ENCODE results near the gene PHLDB3.

Gene PHLDB3

DNA sequence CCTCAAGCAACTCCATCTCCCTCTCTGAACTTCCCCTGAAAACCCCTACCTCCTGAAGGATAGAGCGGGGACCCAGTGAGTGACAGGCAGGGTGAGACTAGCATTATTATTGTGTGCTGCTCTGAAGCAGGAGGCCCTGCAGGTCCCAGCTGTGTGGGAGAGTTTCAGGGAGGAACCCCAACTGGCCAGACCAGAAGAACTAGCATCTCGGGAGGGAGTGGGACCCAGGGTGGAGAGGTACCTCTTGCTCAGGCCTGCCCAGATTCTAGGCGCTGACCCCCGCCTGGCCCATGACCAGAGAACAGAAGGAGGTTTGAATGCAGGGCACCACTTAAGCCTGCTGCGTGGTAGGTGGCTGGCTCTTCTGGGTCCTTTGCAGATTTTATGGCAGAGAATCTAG lies 33.5 kb downstream of the PHLDB3 start:
- H3K4me1 ChIP-seq (ENCODE audit: control insufficient read depth, insufficient read depth, low read length, poor library complexity, severe bottlenecking), result peaks cover 34% of the 10 kb centered on the region

DNA sequence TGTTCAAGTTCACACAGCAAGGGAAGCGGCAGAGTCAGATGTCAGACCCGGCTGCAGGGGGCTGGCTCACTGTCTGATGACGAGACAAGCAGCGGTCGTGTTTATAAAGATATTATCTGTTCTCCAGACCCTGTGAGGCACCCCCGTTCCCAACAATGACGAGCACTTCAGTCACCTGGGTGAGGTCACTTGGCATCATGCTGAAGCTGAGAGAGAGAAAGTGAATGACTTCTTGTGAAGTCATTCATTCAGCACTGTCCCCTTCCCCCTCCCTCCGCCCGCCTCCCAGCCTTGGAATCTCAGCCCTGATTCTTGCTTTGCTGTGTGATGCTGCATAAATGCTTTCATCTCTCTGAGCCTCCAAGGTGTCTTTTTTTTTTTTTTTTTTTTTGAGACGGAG lies 34.3 kb downstream of the PHLDB3 start:
- Histone ChIP-seq H3K4me1 (ENCODE audit: control insufficient read depth, insufficient read depth, low read length, poor library complexity, severe bottlenecking) (peaks cover 27% of the 10 kb centered on the region), H3K9me3 (ENCODE audit: control insufficient read depth, low read length) (no peaks in the 10 kb centered on the region), H3K4me3 (ENCODE audit: insufficient read depth, low read depth, low read length, poor library complexity, severe bottlenecking) (no peak overlapping the region), H3K27ac (ENCODE audit: insufficient read depth, low read length, poor library complexity, severe bottlenecking) (peak overlapping the region; percentile 70), H3K36me3 (ENCODE audit: control insufficient read depth, insufficient read depth, low read length) (no peaks in the 10 kb centered on the region), H3K27me3 (replicated peaks; ENCODE audit: control insufficient read depth, insufficient read depth, low read length, poor library complexity, severe bottlenecking) (no peaks in the 10 kb centered on the region)
- peak in 1 of 3 donors; percentile 49 for DNase-seq

More for the DNA sequence above, 33.5 kb downstream of the PHLDB3 start:
- Histone ChIP-seq H3K4me3 (ENCODE audit: insufficient read depth, low read depth, low read length, poor library complexity, severe bottlenecking) (no peak overlapping the region), H3K27me3 (replicated peaks; ENCODE audit: control insufficient read depth, insufficient read depth, low read length, poor library complexity, severe bottlenecking) (no peaks in the 10 kb centered on the region), H3K27ac (ENCODE audit: insufficient read depth, low read length, poor library complexity, severe bottlenecking) (peak overlapping the region; percentile 12), H3K36me3 (ENCODE audit: control insufficient read depth, insufficient read depth, low read length) (no peaks in the 10 kb centered on the region), H3K9me3 (ENCODE audit: control insufficient read depth, low read length) (no peaks in the 10 kb centered on the region)
- DNase-seq, result no peak

DNA sequence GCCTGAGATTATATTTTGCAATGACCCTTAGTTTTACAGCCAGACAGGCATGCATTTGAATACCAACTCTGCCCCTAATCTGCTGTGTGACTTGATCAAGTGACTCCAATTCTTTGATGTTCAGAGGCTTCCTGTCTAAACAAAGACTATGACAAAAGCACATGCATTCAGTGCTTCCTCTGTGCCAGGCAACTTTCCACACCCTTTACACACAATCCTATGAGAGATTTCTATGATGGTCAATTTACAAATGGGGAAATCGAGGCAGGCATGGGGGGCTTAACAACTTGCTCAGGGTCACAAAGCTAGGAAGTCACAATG lies 35.4 kb downstream of the PHLDB3 start:
- Histone ChIP-seq H3K4me1 (ENCODE audit: control insufficient read depth, insufficient read depth, low read length, poor library complexity, severe bottlenecking) (peaks cover 25% of the 10 kb centered on the region), H3K27ac (ENCODE audit: insufficient read depth, low read length, poor library complexity, severe bottlenecking) (peak overlapping the region; percentile 70)
- no peak for DNase-seq

DNA sequence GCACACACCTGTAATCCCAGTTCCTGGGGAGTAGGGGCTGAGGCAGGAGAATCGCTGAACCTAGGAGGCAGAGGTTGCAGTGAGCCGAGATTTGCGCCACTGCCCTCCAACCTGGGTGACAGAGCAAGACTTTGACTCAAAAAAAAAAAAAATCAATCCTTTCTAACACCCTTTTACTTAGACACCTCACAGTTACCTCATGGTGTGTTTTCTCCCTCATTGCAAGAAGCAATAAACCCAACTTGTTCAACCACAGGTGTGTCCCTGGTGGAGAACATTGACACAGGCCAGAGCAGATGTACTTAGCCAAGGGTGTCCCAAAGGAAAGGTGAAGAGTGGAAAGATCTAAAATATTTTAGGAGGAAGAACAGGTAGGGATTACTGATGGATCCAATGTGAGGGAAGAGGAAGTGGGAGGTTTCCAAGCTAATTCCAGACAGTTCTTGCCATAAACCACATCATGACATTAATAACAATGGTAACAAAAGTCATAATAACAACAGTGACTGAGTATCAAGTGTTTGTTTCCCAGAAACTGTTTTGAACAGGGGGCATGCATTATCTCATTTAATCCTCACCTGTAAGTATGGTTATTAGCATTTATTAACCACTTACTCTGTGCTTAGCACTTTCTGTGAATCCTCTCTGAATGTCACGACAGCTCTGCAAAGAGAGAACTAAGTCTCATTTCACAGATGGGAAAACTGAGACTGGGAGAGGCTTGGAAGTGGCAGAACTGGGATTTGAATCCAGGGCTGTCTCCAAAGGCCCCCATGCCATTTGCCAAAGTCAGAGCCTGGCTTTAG lies 36.0 kb downstream of the PHLDB3 start:
- Histone ChIP-seq H3K27ac (ENCODE audit: insufficient read depth, low read length, poor library complexity, severe bottlenecking) (peak overlapping the region; percentile 70), H3K36me3 (ENCODE audit: control insufficient read depth, insufficient read depth, low read length) (no peaks in the 10 kb centered on the region), H3K4me3 (ENCODE audit: insufficient read depth, low read depth, low read length, poor library complexity, severe bottlenecking) (no peak overlapping the region), H3K9me3 (ENCODE audit: control insufficient read depth, low read length) (no peaks in the 10 kb centered on the region), H3K27me3 (replicated peaks; ENCODE audit: control insufficient read depth, insufficient read depth, low read length, poor library complexity, severe bottlenecking) (no peaks in the 10 kb centered on the region), H3K4me1 (ENCODE audit: control insufficient read depth, insufficient read depth, low read length, poor library complexity, severe bottlenecking) (peaks cover 25% of the 10 kb centered on the region)
- no peak for DNase-seq

More for the DNA sequence above, 35.4 kb downstream of the PHLDB3 start:
- no peak overlapping the region for H3K4me3 ChIP-seq (ENCODE audit: insufficient read depth, low read depth, low read length, poor library complexity, severe bottlenecking)
- no peaks in the 10 kb centered on the region for H3K9me3 ChIP-seq (ENCODE audit: control insufficient read depth, low read length)
- no peaks in the 10 kb centered on the region for H3K27me3 ChIP-seq (replicated peaks; ENCODE audit: control insufficient read depth, insufficient read depth, low read length, poor library complexity, severe bottlenecking)
- no peaks in the 10 kb centered on the region for H3K36me3 ChIP-seq (ENCODE audit: control insufficient read depth, insufficient read depth, low read length)

DNA sequence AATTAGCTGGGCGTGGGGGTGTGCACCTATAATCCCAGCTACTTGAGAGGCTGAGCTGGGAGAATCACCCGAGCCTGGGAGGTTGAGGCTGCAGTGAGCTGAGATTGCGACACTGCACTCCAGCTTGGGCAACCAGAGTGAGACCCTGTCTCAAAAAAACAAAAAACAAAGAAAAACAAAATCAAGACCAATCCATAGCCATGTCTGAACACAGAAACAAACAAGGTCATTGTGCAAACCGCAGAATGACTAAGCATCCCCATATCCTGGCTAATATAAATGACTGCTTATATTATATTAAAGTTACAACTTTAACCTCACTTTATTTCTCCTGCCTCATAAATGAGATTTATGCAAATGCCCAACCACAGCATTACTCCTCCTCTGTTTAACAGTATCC lies 36.8 kb downstream of the PHLDB3 start:
- H3K27ac ChIP-seq (ENCODE audit: insufficient read depth, low read length, poor library complexity, severe bottlenecking), result no peak overlapping the region
- H3K27me3 ChIP-seq (replicated peaks; ENCODE audit: control insufficient read depth, insufficient read depth, low read length, poor library complexity, severe bottlenecking), result no peaks in the 10 kb centered on the region
- peaks cover 29% of the 10 kb centered on the region for H3K4me1 ChIP-seq (ENCODE audit: control insufficient read depth, insufficient read depth, low read length, poor library complexity, severe bottlenecking)
- no peak for DNase-seq
- no peak overlapping the region for H3K4me3 ChIP-seq (ENCODE audit: insufficient read depth, low read depth, low read length, poor library complexity, severe bottlenecking)
- no peaks in the 10 kb centered on the region for H3K9me3 ChIP-seq (ENCODE audit: control insufficient read depth, low read length)
- no peaks in the 10 kb centered on the region for H3K36me3 ChIP-seq (ENCODE audit: control insufficient read depth, insufficient read depth, low read length)

DNA sequence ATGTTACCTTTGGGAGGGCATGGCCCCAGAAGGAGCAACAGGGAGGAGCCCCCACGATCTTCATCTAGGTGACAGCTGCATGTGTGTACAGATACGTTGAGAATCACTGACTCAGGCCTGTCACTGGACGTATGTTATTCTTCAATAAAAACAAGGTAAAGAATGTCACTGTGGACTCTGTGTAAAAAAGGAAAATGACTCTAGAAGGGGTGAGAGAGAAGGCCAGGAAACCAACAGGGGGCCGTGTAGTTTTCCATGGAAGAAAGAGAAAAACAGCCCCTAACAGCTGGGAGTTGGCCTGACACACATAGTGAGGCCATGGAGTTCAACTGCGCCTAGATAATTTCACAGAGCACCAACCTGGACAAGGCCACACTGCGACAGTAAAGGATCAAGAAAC lies 37.3 kb downstream of the PHLDB3 start:
- Histone ChIP-seq H3K9me3 (ENCODE audit: control insufficient read depth, low read length) (no peaks in the 10 kb centered on the region), H3K27ac (ENCODE audit: insufficient read depth, low read length, poor library complexity, severe bottlenecking) (no peak overlapping the region), H3K4me3 (ENCODE audit: insufficient read depth, low read depth, low read length, poor library complexity, severe bottlenecking) (no peak overlapping the region), H3K4me1 (ENCODE audit: control insufficient read depth, insufficient read depth, low read length, poor library complexity, severe bottlenecking) (peaks cover 30% of the 10 kb centered on the region), H3K36me3 (ENCODE audit: control insufficient read depth, insufficient read depth, low read length) (no peaks in the 10 kb centered on the region), H3K27me3 (replicated peaks; ENCODE audit: control insufficient read depth, insufficient read depth, low read length, poor library complexity, severe bottlenecking) (no peaks in the 10 kb centered on the region)
- no peak for DNase-seq

DNA sequence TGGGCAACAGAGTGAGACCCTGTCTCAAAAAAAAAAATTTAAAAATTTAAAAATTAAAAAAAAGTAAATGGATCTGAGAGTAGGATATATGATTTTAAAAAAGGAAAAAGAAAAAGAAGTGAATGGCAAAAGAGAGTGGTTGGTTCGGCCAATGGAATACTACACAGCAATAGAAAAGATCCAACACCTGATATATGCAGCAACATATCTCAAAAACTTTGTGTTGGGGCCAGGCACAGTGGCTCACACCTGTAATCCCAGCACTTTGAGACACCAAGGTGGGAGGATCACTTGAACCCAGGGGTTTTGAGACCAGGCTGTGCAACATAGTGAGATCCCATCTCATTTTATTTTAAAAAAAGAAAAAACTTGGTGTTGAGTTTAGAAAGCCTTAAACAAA lies 37.8 kb downstream of the PHLDB3 start:
- H3K4me1 ChIP-seq (ENCODE audit: control insufficient read depth, insufficient read depth, low read length, poor library complexity, severe bottlenecking), result peaks cover 34% of the 10 kb centered on the region

DNA sequence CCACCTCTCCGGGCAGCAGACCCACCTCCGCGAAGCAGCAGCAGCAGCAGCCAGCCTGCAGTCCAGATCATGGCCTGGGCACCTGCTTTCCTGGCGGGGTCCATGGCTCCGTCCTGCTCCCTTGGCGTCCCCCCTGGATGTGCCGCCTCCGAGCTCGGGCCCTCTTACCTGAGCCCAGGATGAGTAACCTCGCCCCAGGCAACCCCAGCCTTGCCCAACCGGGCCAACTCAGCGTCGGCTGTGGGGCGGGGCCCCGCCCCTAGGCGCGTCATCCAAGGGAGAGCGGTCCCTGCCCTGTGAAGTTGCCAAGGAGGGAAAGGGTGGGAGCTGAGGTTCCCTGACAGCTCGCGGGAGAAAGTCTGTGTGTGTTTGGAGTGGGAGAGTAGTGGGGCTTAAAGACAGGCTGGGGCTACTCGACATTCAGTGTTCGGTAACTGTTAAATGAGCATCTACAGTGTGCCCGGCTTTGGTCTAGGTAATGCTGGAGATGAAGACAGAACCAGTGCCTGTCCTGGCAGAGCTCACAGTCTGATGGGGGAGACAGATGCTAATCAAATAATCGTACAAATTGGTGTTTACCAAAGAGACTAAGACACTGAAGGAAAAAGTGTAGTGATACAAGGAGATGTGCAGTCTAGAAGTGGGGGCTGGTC lies 39.0 kb downstream of the PHLDB3 start, which contains the start of gene LYPD3:
TSS of gene LYPD3 (minus strand) at position 141 of the 653 bp plus-strand sequence. CDS start at position 104, 37 bp downstream.
- peaks cover 34% of the 10 kb centered on the region for H3K4me1 ChIP-seq (ENCODE audit: control insufficient read depth, insufficient read depth, low read length, poor library complexity, severe bottlenecking)
- H3K36me3 ChIP-seq (ENCODE audit: control insufficient read depth, insufficient read depth, low read length), result no peaks in the 10 kb centered on the region
- DNase-seq, result no peak
- peak within 1 kb of the TSS; percentile 62 for H3K4me3 ChIP-seq (ENCODE audit: insufficient read depth, low read depth, low read length, poor library complexity, severe bottlenecking)
- no peaks in the 10 kb centered on the region for H3K27me3 ChIP-seq (replicated peaks; ENCODE audit: control insufficient read depth, insufficient read depth, low read length, poor library complexity, severe bottlenecking)
- H3K27ac ChIP-seq (ENCODE audit: insufficient read depth, low read length, poor library complexity, severe bottlenecking), result peak within 1 kb of the TSS; percentile 83
- H3K9me3 ChIP-seq (ENCODE audit: control insufficient read depth, low read length), result no peaks in the 10 kb centered on the region

More for the DNA sequence above, 37.8 kb downstream of the PHLDB3 start:
- Histone ChIP-seq H3K27me3 (replicated peaks; ENCODE audit: control insufficient read depth, insufficient read depth, low read length, poor library complexity, severe bottlenecking) (no peaks in the 10 kb centered on the region), H3K27ac (ENCODE audit: insufficient read depth, low read length, poor library complexity, severe bottlenecking) (no peak overlapping the region), H3K4me3 (ENCODE audit: insufficient read depth, low read depth, low read length, poor library complexity, severe bottlenecking) (no peak overlapping the region), H3K36me3 (ENCODE audit: control insufficient read depth, insufficient read depth, low read length) (no peaks in the 10 kb centered on the region), H3K9me3 (ENCODE audit: control insufficient read depth, low read length) (no peaks in the 10 kb centered on the region)
- DNase-seq, result no peak

DNA sequence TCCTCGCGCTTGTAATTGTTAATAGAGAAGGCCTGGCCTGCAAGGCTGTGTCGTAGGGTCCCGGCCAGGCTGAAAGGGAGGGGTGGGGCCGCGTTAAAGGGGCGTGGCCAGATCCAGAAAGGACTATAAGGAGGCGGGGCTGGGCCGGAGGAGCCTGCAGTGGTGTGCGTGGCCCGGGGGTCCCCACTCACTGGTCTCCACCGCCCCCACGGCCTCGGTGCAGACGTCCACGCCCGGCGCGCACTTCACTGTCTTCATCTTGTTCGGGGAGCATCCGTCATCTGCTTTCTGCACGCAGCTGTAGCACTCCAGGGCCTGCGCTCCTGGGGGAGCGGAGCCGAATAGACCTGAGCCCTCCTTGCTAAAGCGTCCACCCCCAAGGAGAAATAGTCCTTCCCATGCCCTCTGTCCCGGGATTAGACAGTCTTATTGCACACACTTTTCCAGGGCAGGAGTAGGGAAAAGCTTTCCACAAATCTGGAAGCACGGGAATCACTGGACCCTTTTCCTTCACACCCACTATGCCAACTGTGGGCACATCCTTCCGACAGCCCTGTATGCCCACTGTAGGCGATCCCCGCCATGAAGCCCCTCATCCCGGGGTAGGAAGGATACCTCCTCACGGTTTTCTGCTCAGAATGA lies 40.3 kb downstream of the PHLDB3 start:
- H3K9me3 ChIP-seq (ENCODE audit: control insufficient read depth, low read length), result no peaks in the 10 kb centered on the region
- DNase-seq, result no peak
- peak overlapping the region; percentile 62 for H3K4me3 ChIP-seq (ENCODE audit: insufficient read depth, low read depth, low read length, poor library complexity, severe bottlenecking)
- H3K4me1 ChIP-seq (ENCODE audit: control insufficient read depth, insufficient read depth, low read length, poor library complexity, severe bottlenecking), result peaks cover 28% of the 10 kb centered on the region
- H3K36me3 ChIP-seq (ENCODE audit: control insufficient read depth, insufficient read depth, low read length), result no peaks in the 10 kb centered on the region
- peak overlapping the region; percentile 83 for H3K27ac ChIP-seq (ENCODE audit: insufficient read depth, low read length, poor library complexity, severe bottlenecking)
- H3K27me3 ChIP-seq (replicated peaks; ENCODE audit: control insufficient read depth, insufficient read depth, low read length, poor library complexity, severe bottlenecking), result no peaks in the 10 kb centered on the region
